ENCODE measurements around the gene KRT2. TPM values are rescaled to one million over a fixed set of nuclear protein-coding genes. Genes with fewer than 3 reads are reported as not detected.

The KRT2 gene
- total RNA-seq, 2 donors from 2014 or later: not detected

- Histone ChIP-seq H3K27me3 (no peaks in the 10 kb centered on the region), H3K4me1 (no peaks in the 10 kb centered on the region), H3K27ac (no peak within 1 kb of the TSS), H3K9me3 (no peaks in the 10 kb centered on the region), H3K36me3 (replicated peaks in 1 of 2; ENCODE audit: insufficient read depth in 1 of 2, low read depth in 2 of 2) (no peaks in the 10 kb centered on the region), H3K4me3 (no peak within 1 kb of the TSS)
- intact Hi-C loops (cut with DNase I): no loop called here
- ATAC-seq (no peak), DNase-seq (no peak)
- 65 to 87% methylated on average over 3 of the region's 3 CpGs for WGBS, 2 donors
- TF ChIP-seq POLR2A (IDR thresholded peaks at IDR 0.05) (no peak), CTCF (IDR thresholded peaks at IDR 0.05) (no peak)
Observed at GRCh38 chr12:52680363-52680762, 28.4 kb upstream of the KRT2 start, which contains the start of gene KRT1. Gene KRT1 (minus strand): TSS chr12:52680407. CDS start chr12:52680348, 59 bp downstream.

GRCh38 chr12:52679875-52680274 is 27.9 kb upstream of the KRT2 start:
- Histone ChIP-seq H3K4me3 (no peak overlapping the region), H3K4me1 (no peaks in the 10 kb centered on the region), H3K27me3 (no peaks in the 10 kb centered on the region), H3K27ac (no peak overlapping the region), H3K36me3 (replicated peaks in 1 of 2; ENCODE audit: insufficient read depth in 1 of 2, low read depth in 2 of 2) (no peaks in the 10 kb centered on the region), H3K9me3 (no peaks in the 10 kb centered on the region)
- TF ChIP-seq POLR2A (IDR thresholded peaks at IDR 0.05) (no peak), CTCF (IDR thresholded peaks at IDR 0.05) (no peak)
- intact Hi-C loops (cut with DNase I): no loop called here
- WGBS, 2 donors: 71 to 73% methylated on average over 5 of the region's 5 CpGs
- DNase-seq (no peak), ATAC-seq (no peak)

GRCh38 chr12:52677671-52678070 is 25.7 kb upstream of the KRT2 start:
- Histone ChIP-seq H3K9me3 (no peaks in the 10 kb centered on the region), H3K4me1 (no peaks in the 10 kb centered on the region), H3K27me3 (no peaks in the 10 kb centered on the region), H3K36me3 (replicated peaks in 1 of 2; ENCODE audit: insufficient read depth in 1 of 2, low read depth in 2 of 2) (no peaks in the 10 kb centered on the region), H3K4me3 (no peak overlapping the region), H3K27ac (no peak overlapping the region)
- intact Hi-C loops (cut with DNase I): no loop called here
- no peak for ATAC-seq
- no peak for DNase-seq
- TF ChIP-seq POLR2A (IDR thresholded peaks at IDR 0.05) (no peak), CTCF (IDR thresholded peaks at IDR 0.05) (no peak)
- WGBS, 2 donors: 50% methylated on average over 1 of the region's 1 CpG

GRCh38 chr12:52677126-52677525 is 25.1 kb upstream of the KRT2 start:
- no peaks in the 10 kb centered on the region for H3K27me3 ChIP-seq
- ATAC-seq (no peak), DNase-seq (no peak)
- no peak overlapping the region for H3K27ac ChIP-seq
- H3K9me3 ChIP-seq: no peaks in the 10 kb centered on the region
- TF ChIP-seq POLR2A (IDR thresholded peaks at IDR 0.05) (no peak), CTCF (IDR thresholded peaks at IDR 0.05) (no peak)
- no peaks in the 10 kb centered on the region for H3K4me1 ChIP-seq
- H3K36me3 ChIP-seq (replicated peaks in 1 of 2; ENCODE audit: insufficient read depth in 1 of 2, low read depth in 2 of 2): no peaks in the 10 kb centered on the region
- no peak overlapping the region for H3K4me3 ChIP-seq
- 63 to 77% methylated on average over 5 of the region's 5 CpGs for WGBS, 2 donors
- intact Hi-C loops (cut with DNase I): no loop called here

GRCh38 chr12:52676163-52676562 is 24.2 kb upstream of the KRT2 start:
- TF ChIP-seq CTCF (IDR thresholded peaks at IDR 0.05): no peak
- no peak for TF ChIP-seq POLR2A (IDR thresholded peaks at IDR 0.05)
- Histone ChIP-seq H3K27me3 (no peaks in the 10 kb centered on the region), H3K4me1 (no peaks in the 10 kb centered on the region), H3K4me3 (no peak overlapping the region), H3K27ac (no peak overlapping the region), H3K9me3 (no peaks in the 10 kb centered on the region), H3K36me3 (replicated peaks in 1 of 2; ENCODE audit: insufficient read depth in 1 of 2, low read depth in 2 of 2) (no peaks in the 10 kb centered on the region)
- ATAC-seq (no peak), DNase-seq (no peak)
- intact Hi-C loops (cut with DNase I): no loop called here
- 80 to 88% methylated on average over 7 of the region's 7 CpGs for WGBS, 2 donors

All from body of pancreas (tissue), 4 donors.